DND-41 (cell line): Measurements from ENCODE around the gene MYO5C.

Experiments used
- CTCF ChIP-seq: IDR thresholded peaks from 2 replicates; pipeline ENCODE4 v1.5.1; 2012; ENCODE audit warnings: borderline replicate concordance, low read length, moderate library complexity, mild to moderate bottlenecking; ENCODE audit not compliant: poor library complexity, severe bottlenecking; ENCODE audit errors: extremely low read depth
- EZH2 ChIP-seq: IDR thresholded peaks from 3 replicates; pipeline ENCODE4 v1.6.1; 2012; ENCODE audit warnings: borderline replicate concordance, low read depth, mild to moderate bottlenecking, moderate library complexity, low read length, inconsistent platforms; ENCODE audit not compliant: severe bottlenecking

DNA sequence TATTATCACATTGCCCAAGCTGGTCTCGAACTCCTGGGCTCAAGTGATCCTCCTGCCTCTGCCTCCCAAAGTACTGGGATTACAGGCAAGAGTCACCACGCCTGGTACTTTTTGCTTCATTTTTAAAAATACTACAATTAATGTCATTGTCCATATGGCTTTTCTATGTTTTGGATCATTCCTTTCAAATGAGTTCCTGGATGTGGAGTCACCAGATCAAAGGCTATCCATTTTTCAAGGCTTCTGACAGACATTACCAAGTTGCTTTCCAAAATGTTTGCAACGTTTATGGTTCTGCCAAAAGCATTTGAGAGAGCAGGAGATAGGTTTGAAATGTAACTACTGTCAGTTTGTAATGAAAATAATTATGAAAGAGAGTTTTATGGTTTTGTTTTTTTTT, 148.8 kb downstream of the MYO5C start:
- TF ChIP-seq CTCF (no peak), EZH2 (no peak)
